Keratinocyte (primary cell): ENCODE measurements around the gene TUBB2A. TPM values are rescaled to one million over a fixed set of nuclear protein-coding genes. Genes with fewer than 3 reads are reported as not detected.
A peak's percentile ranks its signal among the peaks of the same experiment; 100 is the strongest.

Source experiments
- DNase-seq: peaks from one replicate; pipeline ENCODE4 v3.0.0-alpha.2; 2011; ENCODE audit warnings: low read depth, missing footprints, low spot score
- FAIRE-seq: peaks from 2 replicates; lab custom pipeline; 2011; peaks lifted over from hg19 to GRCh38; lab: Jason Lieb, UNC
- H2AFZ ChIP-seq: 2 replicates; pipeline ENCODE4 v1.6.0; 2012; ENCODE audit warnings: low read length, control low read depth, inconsistent platforms; ENCODE audit not compliant: control insufficient read depth
- H3K27ac ChIP-seq: 2 replicates; pipeline ENCODE4 v1.5.1; 2011; ENCODE audit warnings: low read length; ENCODE audit not compliant: control insufficient read depth, insufficient read depth
- H3K27me3 ChIP-seq: 3 replicates; pipeline ENCODE4 v1.6.0; 2011; ENCODE audit warnings: low read length; ENCODE audit not compliant: control insufficient read depth, insufficient read depth; ENCODE audit errors: extremely low read depth
- H3K36me3 ChIP-seq, 2 experiments: 2 replicates in 1 of 2; 3 replicates in 1 of 2; pipeline ENCODE4 v1.5.1; 2011; ENCODE audit warnings: low read length in 2 of 2, mild to moderate bottlenecking in 1 of 2; ENCODE audit not compliant: control insufficient read depth in 2 of 2, insufficient read depth in 2 of 2; ENCODE audit errors: extremely low read depth in 1 of 2
- H3K4me1 ChIP-seq: 3 replicates; pipeline ENCODE4 v1.5.1; 2011; ENCODE audit warnings: low read length; ENCODE audit not compliant: control insufficient read depth, insufficient read depth; ENCODE audit errors: extremely low read depth
- H3K4me2 ChIP-seq: 3 replicates; pipeline ENCODE4 v1.6.0; 2011; ENCODE audit warnings: low read depth, low read length; ENCODE audit not compliant: control insufficient read depth, insufficient read depth; ENCODE audit errors: extremely low read depth
- H3K4me3 ChIP-seq, 3 experiments: fragments of 200-600 bp in 1 of 3; sonication (generic) in 1 of 3; 2 replicates in 2 of 3; 3 replicates in 1 of 3; pipeline ENCODE4 v1.5.1; 2011 to 2016; ENCODE audit warnings: low read length in 3 of 3, mild to moderate bottlenecking in 3 of 3, control low read depth in 2 of 3, inconsistent platforms in 1 of 3, low read depth in 1 of 3, mixed read lengths in 1 of 3, mixed run types in 1 of 3, moderate library complexity in 1 of 3; ENCODE audit not compliant: control insufficient read depth in 2 of 3, insufficient read depth in 2 of 3; ENCODE audit errors: extremely low read depth in 1 of 3
- H3K79me2 ChIP-seq: 2 replicates; pipeline ENCODE4 v1.6.0; 2012; ENCODE audit warnings: low read length; ENCODE audit not compliant: control insufficient read depth, insufficient read depth
- H3K9ac ChIP-seq: 3 replicates; pipeline ENCODE4 v1.6.0; 2011; ENCODE audit warnings: low read length; ENCODE audit not compliant: control insufficient read depth, insufficient read depth; ENCODE audit errors: extremely low read depth
- H3K9me1 ChIP-seq: 3 replicates; pipeline ENCODE4 v1.6.0; 2011; ENCODE audit warnings: low read length; ENCODE audit not compliant: control insufficient read depth, insufficient read depth; ENCODE audit errors: extremely low read depth
- H3K9me3 ChIP-seq: 2 replicates; pipeline ENCODE4 v1.5.1; 2012; ENCODE audit warnings: low read depth, low read length; ENCODE audit not compliant: control insufficient read depth
- H4K20me1 ChIP-seq: 3 replicates; pipeline ENCODE4 v1.6.0; 2011; ENCODE audit warnings: low read length; ENCODE audit not compliant: control insufficient read depth, insufficient read depth; ENCODE audit errors: extremely low read depth
- CTCF ChIP-seq, 3 experiments: IDR thresholded peaks in 1 of 3; conservative IDR thresholded peaks in 1 of 3; optimal IDR thresholded peaks in 1 of 3; 2 replicates in 2 of 3; 3 replicates in 1 of 3; pipeline versions ENCODE3 to v1.5.1; 2011; ENCODE audit warnings: low read length in 3 of 3, mild to moderate bottlenecking in 3 of 3, moderate library complexity in 2 of 3, control low read depth in 1 of 3, inconsistent platforms in 1 of 3; ENCODE audit not compliant: insufficient read depth in 2 of 3; ENCODE audit errors: extremely low read depth in 1 of 3
- EZH2 ChIP-seq: IDR thresholded peaks from one replicate; pipeline ENCODE4 v1.6.1; 2012; ENCODE audit warnings: inconsistent platforms, mild to moderate bottlenecking, low read length, moderate library complexity
- dilution Hi-C: fragments of 300-500 bp; cut with MboI; formaldehyde crosslinking; loops from one replicate; pipeline ENCODE4 v1.7.0; 2020; ENCODE audit warnings: low sequenced_read_pairs; ENCODE audit not compliant: extremely low pct_ligation_motif_present
- polyA plus RNA-seq, 5 experiments: library from polyadenylated mRNA; depleted of rRNA in 3 of 5; stranded (reverse) in 3 of 5; stranded (forward) in 1 of 5; unstranded in 1 of 5; fragments of >200 nt; gene quantifications; 1 replicate in 1 of 5; 2 replicates in 3 of 5; 3 replicates in 1 of 5; pipeline versions ENCODE4 v1.2.1 to v1.2.3, GENCODE V29; 2011 to 2012; ENCODE audit warnings: missing spikeins in 2 of 5, low read depth in 1 of 5, low replicate concordance in 1 of 5

TUBB2A gene
- polyA plus RNA-seq, 1 donor (not counting 4 experiments of a cell fraction or from before 2014, with no cell fraction given) = 58.8 TPM

DNA sequence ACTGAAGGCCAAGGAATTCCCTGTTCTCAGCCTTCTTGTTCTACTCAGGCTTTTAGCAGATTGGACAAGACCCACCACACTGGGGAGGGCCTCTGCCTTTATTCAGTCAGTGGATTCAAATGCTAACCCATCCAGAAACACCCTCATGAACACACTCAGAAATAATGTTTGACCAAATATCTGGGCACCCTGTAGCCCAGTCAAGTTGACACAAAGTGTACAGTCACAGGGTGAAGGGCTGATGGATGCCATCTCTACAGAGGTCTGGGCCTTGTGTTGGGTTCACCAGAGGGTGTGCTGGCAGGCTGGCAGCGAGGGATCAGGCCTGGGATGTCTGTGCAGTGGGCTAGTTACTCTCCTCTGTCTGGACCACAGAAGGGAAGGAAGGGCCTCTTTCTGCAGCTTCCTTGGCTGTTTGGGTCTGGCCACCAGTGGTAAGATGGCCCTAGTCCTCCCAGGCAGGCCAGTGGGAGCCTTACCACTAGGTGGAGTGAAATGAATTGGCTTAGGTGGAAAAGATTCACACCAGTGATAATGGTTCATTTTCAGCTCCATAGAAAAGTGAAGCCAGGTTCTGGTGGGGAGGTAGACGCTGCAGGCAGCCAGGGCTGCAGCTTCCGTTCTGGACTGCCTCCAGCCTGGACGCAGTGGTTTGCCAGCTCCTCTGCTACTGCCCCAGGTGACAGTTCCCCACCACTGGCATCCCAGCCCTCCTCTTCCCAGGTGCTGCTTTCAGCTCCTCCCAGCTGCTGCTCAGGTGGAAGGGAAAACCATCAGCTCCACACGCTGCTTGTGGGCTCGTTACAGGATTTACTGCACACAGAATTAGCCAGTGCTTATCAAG, 9.2 kb downstream of the TUBB2A start:
- DNase-seq (no peak), FAIRE-seq (no peak)
- no peaks in the 10 kb centered on the region for H3K27me3 ChIP-seq
- peaks cover 0 to 17% of the 10 kb centered on the region in 2 experiments for H3K36me3 ChIP-seq
- H3K79me2 ChIP-seq = no peaks in the 10 kb centered on the region
- H3K4me1 ChIP-seq = no peaks in the 10 kb centered on the region
- H3K9ac ChIP-seq = no peak overlapping the region
- TF ChIP-seq EZH2 (no peak), CTCF (optimal IDR thresholded peaks at IDR 0.05 in 1 of 3, IDR thresholded peaks at IDR 0.05 in 1 of 3, conservative IDR thresholded peaks at IDR 0.05 in 1 of 3; ENCODE audit: extremely low read depth in 1 of 3, insufficient read depth in 2 of 3, low read length in 3 of 3) (peak in 2 of 3 experiments; percentile 25 to 32)
- H3K9me1 ChIP-seq = no peaks in the 10 kb centered on the region
- no peaks in the 10 kb centered on the region for H4K20me1 ChIP-seq
- no peaks in the 10 kb centered on the region for H3K9me3 ChIP-seq
- dilution Hi-C loops = no loop called here
- no peak overlapping the region for H3K4me2 ChIP-seq
- no peak overlapping the region for H3K27ac ChIP-seq
- H2AFZ ChIP-seq = no peak overlapping the region
- no peak overlapping the region for H3K4me3 ChIP-seq

GRCh38 chr6:3144571-3144970, 12.8 kb downstream of the TUBB2A start:
- dilution Hi-C loops = no loop called here

More at GRCh38 chr6:3144571-3144970, 12.8 kb downstream of the TUBB2A start:
- H3K9me3 ChIP-seq = no peaks in the 10 kb centered on the region
- H3K9ac ChIP-seq = no peak overlapping the region
- peaks cover 0 to 18% of the 10 kb centered on the region in 2 experiments for H3K36me3 ChIP-seq
- H2AFZ ChIP-seq = no peak overlapping the region
- TF ChIP-seq EZH2 = no peak
- no peak for TF ChIP-seq CTCF (optimal IDR thresholded peaks at IDR 0.05 in 1 of 3, IDR thresholded peaks at IDR 0.05 in 1 of 3, conservative IDR thresholded peaks at IDR 0.05 in 1 of 3; ENCODE audit: extremely low read depth in 1 of 3, insufficient read depth in 2 of 3, low read length in 3 of 3)
- no peaks in the 10 kb centered on the region for H3K79me2 ChIP-seq
- FAIRE-seq (no peak), DNase-seq (no peak)
- peaks cover under 1% of the 10 kb centered on the region for H3K4me1 ChIP-seq
- H3K27ac ChIP-seq = no peak overlapping the region
- no peak overlapping the region for H3K4me2 ChIP-seq
- H3K4me3 ChIP-seq = no peak overlapping the region
- no peaks in the 10 kb centered on the region for H3K9me1 ChIP-seq
- no peaks in the 10 kb centered on the region for H3K27me3 ChIP-seq
- H4K20me1 ChIP-seq = no peaks in the 10 kb centered on the region
